Liver (tissue), 9 donors: ENCODE results near the gene AADACL4. TPM values are rescaled to one million over a fixed set of nuclear protein-coding genes. Genes with fewer than 3 reads are reported as not detected.

ENCODE experiments used
- DNase-seq: peaks from one replicate; pipeline ENCODE4 v3.0.0-alpha.2; 2017; ENCODE audit warnings: low spot score
- H3K27ac ChIP-seq, 2 donors: one replicate each; pipeline ENCODE4 v1.7.0; 2013; ENCODE audit warnings: inconsistent platforms in 2 of 2, low read length in 2 of 2, control low read depth in 1 of 2, low read depth in 1 of 2, mild to moderate bottlenecking in 1 of 2
- H3K27me3 ChIP-seq, 4 donors: one replicate each; pipeline versions ENCODE4 v1.6.1 to v1.7.0; 2013; ENCODE audit warnings: low read length in 3 of 4, inconsistent platforms in 1 of 4, mild to moderate bottlenecking in 1 of 4, moderate library complexity in 1 of 4; ENCODE audit not compliant: control insufficient read depth in 4 of 4, insufficient read depth in 4 of 4
- H3K36me3 ChIP-seq, 4 donors: one replicate each; pipeline versions ENCODE4 v1.6.1 to v1.7.0; 2013; ENCODE audit warnings: low read length in 3 of 4, mild to moderate bottlenecking in 3 of 4, low read depth in 1 of 4, moderate library complexity in 1 of 4; ENCODE audit not compliant: control insufficient read depth in 4 of 4, insufficient read depth in 3 of 4
- H3K4me1 ChIP-seq, 4 donors: one replicate each; pipeline versions ENCODE4 v1.6.1 to v1.7.0; 2013; ENCODE audit warnings: low read length in 3 of 4, mild to moderate bottlenecking in 3 of 4, moderate library complexity in 1 of 4; ENCODE audit not compliant: control insufficient read depth in 4 of 4, insufficient read depth in 4 of 4
- H3K4me3 ChIP-seq, 3 donors: one replicate each; pipeline versions ENCODE4 v1.6.1 to v1.7.0; 2013; ENCODE audit warnings: low read length in 3 of 3, control low read depth in 1 of 3, low read depth in 1 of 3, mild to moderate bottlenecking in 1 of 3
- H3K9ac ChIP-seq, 2 donors: one replicate each; pipeline ENCODE4 v1.7.0; 2013; ENCODE audit warnings: low read length in 2 of 2, mild to moderate bottlenecking in 2 of 2, moderate library complexity in 2 of 2, control low read depth in 1 of 2, low read depth in 1 of 2
- H3K9me3 ChIP-seq, 4 donors: one replicate each; pipeline versions ENCODE4 v1.6.1 to v1.7.0; 2013; ENCODE audit warnings: low read length in 3 of 4; ENCODE audit not compliant: control insufficient read depth in 4 of 4
- EGR1 ChIP-seq, 2 donors: IDR thresholded peaks; 2 replicates each; pipeline ENCODE4 v1.6.1; 2016 to 2018; ENCODE audit warnings: antibody characterized with exemption in 2 of 2, low read depth in 2 of 2
- FOXA1 ChIP-seq: IDR thresholded peaks from 2 replicates; pipeline ENCODE4 v1.6.1; 2016; ENCODE audit warnings: antibody characterized with exemption
- FOXA2 ChIP-seq: IDR thresholded peaks from 2 replicates; pipeline ENCODE4 v1.6.1; 2016; ENCODE audit warnings: antibody characterized with exemption
- GABPA ChIP-seq, 2 donors: IDR thresholded peaks in 1 of 2; conservative IDR thresholded peaks in 1 of 2; 2 replicates each; pipeline ENCODE4 v1.6.1; 2016; ENCODE audit warnings: antibody characterized with exemption in 2 of 2, mild to moderate bottlenecking in 1 of 2, moderate library complexity in 1 of 2
- HNF4A ChIP-seq, 2 donors: conservative IDR thresholded peaks; 2 replicates each; pipeline ENCODE4 v1.6.1; 2016; ENCODE audit warnings: antibody characterized with exemption in 2 of 2, mild to moderate bottlenecking in 2 of 2
- HNF4G ChIP-seq: IDR thresholded peaks from 2 replicates; pipeline ENCODE4 v1.6.1; 2016; ENCODE audit warnings: antibody characterized with exemption
- JUND ChIP-seq, 2 donors: IDR thresholded peaks; 2 replicates each; pipeline ENCODE4 v1.6.1; 2016; ENCODE audit warnings: antibody characterized with exemption in 2 of 2
- NR2F2 ChIP-seq: IDR thresholded peaks from 2 replicates; pipeline ENCODE4 v1.6.1; 2016; ENCODE audit warnings: antibody characterized with exemption
- RAD21 ChIP-seq, 2 donors: IDR thresholded peaks; 2 replicates each; pipeline ENCODE4 v1.6.1; 2016; ENCODE audit warnings: antibody characterized with exemption in 2 of 2, mild to moderate bottlenecking in 2 of 2
- RXRA ChIP-seq, 2 donors: IDR thresholded peaks; 2 replicates each; pipeline ENCODE4 v1.6.1; 2017 to 2018; ENCODE audit warnings: antibody characterized with exemption in 2 of 2, mild to moderate bottlenecking in 1 of 2
- SP1 ChIP-seq: IDR thresholded peaks from 2 replicates; pipeline ENCODE4 v1.6.1; 2018; ENCODE audit warnings: antibody characterized with exemption, mild to moderate bottlenecking
- TAF1 ChIP-seq: conservative IDR thresholded peaks from 2 replicates; pipeline ENCODE4 v1.6.1; 2016; ENCODE audit warnings: antibody characterized with exemption, mild to moderate bottlenecking
- YY1 ChIP-seq: IDR thresholded peaks from 2 replicates; pipeline ENCODE4 v1.6.1; 2016; ENCODE audit warnings: antibody characterized with exemption, mild to moderate bottlenecking
- WGBS: extraction: QIAGEN DNeasy Blood & Tissue Kit; methylation state at CpG from one replicate; pipeline ENCODE4 v1.1.7; 2013; 5-methylcytosine and 5-hydroxymethylcytosine counted together
- polyA plus RNA-seq, 2 donors: library from polyadenylated mRNA; stranded (reverse) in 1 of 2; unstranded in 1 of 2; fragments of 200-250 nt in 1 of 2; fragments of >200 nt in 1 of 2; fragmentation: Nextera tagmentation in 1 of 2; extraction: Ambion mirVana in 1 of 2; gene quantifications; one replicate each; pipeline versions ENCODE4 v1.2.1 to v1.2.3, GENCODE V29; 2013 to 2015
- total RNA-seq, 2 donors: library from RNA; depleted of rRNA; stranded (reverse); fragments of >200 nt; gene quantifications; one replicate each; pipeline ENCODE4 v1.2.3, GENCODE V29; 2014
- TF ChIP-seq, protein P1 (sequence below): IDR thresholded peaks from 2 replicates; pipeline ENCODE4 v1.6.1; 2016; ENCODE audit warnings: antibody characterized with exemption
- TF ChIP-seq, protein P2 (sequence below): IDR thresholded peaks from 2 replicates; pipeline ENCODE4 v1.6.1; 2016; ENCODE audit warnings: antibody characterized with exemption
- TF ChIP-seq, protein P3 (sequence below): IDR thresholded peaks from 2 replicates; pipeline ENCODE4 v1.6.1; 2016; ENCODE audit warnings: antibody characterized with exemption, mild to moderate bottlenecking
- TF ChIP-seq, protein P4 (sequence below): IDR thresholded peaks from 2 replicates; pipeline ENCODE4 v1.6.1; 2016; ENCODE audit warnings: antibody characterized with exemption
- TF ChIP-seq, protein P5 (sequence below): fragments of 150-350 bp; IDR thresholded peaks from 2 replicates; pipeline ENCODE4 v1.5.1; 2017; ENCODE audit warnings: improper control_type of control experiment, low read depth, low read length; ENCODE audit not compliant: missing input control
- donor health status: healthy.
- donor health status: healthy.
- donor health status: healthy.
- donor health status: healthy.
- donor health status: healthy.

The AADACL4 gene
- total and polyA plus RNA-seq, 4 donors, result not detected

DNA sequence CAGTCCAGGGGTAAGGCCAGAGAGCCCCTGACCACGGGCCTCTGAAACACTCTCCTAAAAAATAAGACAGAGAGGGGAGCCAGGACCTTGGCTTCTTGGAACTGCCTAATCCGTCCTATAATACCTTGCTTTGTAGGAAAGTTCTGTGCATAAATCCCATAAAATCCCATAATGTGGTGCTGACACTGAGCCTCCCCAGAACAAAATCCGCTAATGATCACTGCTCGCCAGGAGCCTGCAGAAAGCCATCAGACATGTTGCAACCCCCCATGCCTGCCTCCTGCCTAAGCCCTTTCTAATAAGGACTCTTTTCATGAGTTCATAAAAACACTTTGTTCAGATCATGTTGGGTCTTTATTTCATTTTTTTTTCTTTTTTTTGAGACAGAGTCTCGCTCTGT is 16.6 kb upstream of the AADACL4 start (continued):
- TF ChIP-seq, protein P1, sequence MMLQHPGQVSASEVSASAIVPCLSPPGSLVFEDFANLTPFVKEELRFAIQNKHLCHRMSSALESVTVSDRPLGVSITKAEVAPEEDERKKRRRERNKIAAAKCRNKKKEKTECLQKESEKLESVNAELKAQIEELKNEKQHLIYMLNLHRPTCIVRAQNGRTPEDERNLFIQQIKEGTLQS, result no peak

DNA sequence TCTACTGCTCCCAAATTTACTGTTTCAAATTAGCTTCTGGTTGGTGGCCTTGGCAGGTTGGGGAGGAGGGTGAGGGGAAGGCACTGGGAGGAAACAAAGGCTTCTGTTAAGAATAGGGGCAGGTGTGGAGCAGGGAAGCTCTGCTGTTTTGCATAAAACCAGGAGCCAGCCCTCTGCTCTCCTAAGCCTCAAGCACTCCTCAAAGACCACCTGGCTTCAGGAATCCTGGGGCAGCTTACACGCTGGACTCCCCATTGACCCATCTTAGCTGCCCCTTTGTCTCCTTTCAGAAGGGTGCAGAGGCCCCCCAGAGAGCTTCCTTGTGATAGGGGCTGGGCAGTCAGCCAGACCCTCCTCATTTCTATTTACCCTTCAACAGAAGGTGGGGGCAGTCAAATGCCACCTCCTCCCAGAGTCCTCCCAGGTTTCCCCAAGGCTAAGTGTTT is 14.4 kb upstream of the AADACL4 start:
- Histone ChIP-seq H3K4me3 (no peak overlapping the region), H3K9me3 (no peaks in the 10 kb centered on the region), H3K9ac (no peak overlapping the region), H3K4me1 (no peaks in the 10 kb centered on the region), H3K27ac (no peak overlapping the region), H3K36me3 (no peaks in the 10 kb centered on the region), H3K27me3 (no peaks in the 10 kb centered on the region)
- TF ChIP-seq RAD21 (IDR thresholded peaks at IDR 0.05) (no peak), NR2F2 (no peak), FOXA2 (no peak), FOXA1 (no peak), YY1 (no peak), GABPA (IDR thresholded peaks at IDR 0.05 in 1 of 2, conservative IDR thresholded peaks at IDR 0.05 in 1 of 2) (no peak), RXRA (IDR thresholded peaks at IDR 0.05) (no peak), HNF4A (conservative IDR thresholded peaks at IDR 0.05) (no peak), JUND (IDR thresholded peaks at IDR 0.05) (no peak), SP1 (no peak), TAF1 (no peak), EGR1 (IDR thresholded peaks at IDR 0.05; ENCODE audit: low read depth in 2 of 2) (no peak), HNF4G (no peak)
- TF ChIP-seq, protein P2, sequence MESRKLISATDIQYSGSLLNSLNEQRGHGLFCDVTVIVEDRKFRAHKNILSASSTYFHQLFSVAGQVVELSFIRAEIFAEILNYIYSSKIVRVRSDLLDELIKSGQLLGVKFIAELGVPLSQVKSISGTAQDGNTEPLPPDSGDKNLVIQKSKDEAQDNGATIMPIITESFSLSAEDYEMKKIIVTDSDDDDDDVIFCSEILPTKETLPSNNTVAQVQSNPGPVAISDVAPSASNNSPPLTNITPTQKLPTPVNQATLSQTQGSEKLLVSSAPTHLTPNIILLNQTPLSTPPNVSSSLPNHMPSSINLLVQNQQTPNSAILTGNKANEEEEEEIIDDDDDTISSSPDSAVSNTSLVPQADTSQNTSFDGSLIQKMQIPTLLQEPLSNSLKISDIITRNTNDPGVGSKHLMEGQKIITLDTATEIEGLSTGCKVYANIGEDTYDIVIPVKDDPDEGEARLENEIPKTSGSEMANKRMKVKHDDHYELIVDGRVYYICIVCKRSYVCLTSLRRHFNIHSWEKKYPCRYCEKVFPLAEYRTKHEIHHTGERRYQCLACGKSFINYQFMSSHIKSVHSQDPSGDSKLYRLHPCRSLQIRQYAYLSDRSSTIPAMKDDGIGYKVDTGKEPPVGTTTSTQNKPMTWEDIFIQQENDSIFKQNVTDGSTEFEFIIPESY, result no peak
- TF ChIP-seq, protein P3, sequence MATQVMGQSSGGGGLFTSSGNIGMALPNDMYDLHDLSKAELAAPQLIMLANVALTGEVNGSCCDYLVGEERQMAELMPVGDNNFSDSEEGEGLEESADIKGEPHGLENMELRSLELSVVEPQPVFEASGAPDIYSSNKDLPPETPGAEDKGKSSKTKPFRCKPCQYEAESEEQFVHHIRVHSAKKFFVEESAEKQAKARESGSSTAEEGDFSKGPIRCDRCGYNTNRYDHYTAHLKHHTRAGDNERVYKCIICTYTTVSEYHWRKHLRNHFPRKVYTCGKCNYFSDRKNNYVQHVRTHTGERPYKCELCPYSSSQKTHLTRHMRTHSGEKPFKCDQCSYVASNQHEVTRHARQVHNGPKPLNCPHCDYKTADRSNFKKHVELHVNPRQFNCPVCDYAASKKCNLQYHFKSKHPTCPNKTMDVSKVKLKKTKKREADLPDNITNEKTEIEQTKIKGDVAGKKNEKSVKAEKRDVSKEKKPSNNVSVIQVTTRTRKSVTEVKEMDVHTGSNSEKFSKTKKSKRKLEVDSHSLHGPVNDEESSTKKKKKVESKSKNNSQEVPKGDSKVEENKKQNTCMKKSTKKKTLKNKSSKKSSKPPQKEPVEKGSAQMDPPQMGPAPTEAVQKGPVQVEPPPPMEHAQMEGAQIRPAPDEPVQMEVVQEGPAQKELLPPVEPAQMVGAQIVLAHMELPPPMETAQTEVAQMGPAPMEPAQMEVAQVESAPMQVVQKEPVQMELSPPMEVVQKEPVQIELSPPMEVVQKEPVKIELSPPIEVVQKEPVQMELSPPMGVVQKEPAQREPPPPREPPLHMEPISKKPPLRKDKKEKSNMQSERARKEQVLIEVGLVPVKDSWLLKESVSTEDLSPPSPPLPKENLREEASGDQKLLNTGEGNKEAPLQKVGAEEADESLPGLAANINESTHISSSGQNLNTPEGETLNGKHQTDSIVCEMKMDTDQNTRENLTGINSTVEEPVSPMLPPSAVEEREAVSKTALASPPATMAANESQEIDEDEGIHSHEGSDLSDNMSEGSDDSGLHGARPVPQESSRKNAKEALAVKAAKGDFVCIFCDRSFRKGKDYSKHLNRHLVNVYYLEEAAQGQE, result no peak
- TF ChIP-seq, protein P1, result no peak
- TF ChIP-seq, protein P4, sequence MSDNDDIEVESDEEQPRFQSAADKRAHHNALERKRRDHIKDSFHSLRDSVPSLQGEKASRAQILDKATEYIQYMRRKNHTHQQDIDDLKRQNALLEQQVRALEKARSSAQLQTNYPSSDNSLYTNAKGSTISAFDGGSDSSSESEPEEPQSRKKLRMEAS, result no peak
- TF ChIP-seq, protein P5, sequence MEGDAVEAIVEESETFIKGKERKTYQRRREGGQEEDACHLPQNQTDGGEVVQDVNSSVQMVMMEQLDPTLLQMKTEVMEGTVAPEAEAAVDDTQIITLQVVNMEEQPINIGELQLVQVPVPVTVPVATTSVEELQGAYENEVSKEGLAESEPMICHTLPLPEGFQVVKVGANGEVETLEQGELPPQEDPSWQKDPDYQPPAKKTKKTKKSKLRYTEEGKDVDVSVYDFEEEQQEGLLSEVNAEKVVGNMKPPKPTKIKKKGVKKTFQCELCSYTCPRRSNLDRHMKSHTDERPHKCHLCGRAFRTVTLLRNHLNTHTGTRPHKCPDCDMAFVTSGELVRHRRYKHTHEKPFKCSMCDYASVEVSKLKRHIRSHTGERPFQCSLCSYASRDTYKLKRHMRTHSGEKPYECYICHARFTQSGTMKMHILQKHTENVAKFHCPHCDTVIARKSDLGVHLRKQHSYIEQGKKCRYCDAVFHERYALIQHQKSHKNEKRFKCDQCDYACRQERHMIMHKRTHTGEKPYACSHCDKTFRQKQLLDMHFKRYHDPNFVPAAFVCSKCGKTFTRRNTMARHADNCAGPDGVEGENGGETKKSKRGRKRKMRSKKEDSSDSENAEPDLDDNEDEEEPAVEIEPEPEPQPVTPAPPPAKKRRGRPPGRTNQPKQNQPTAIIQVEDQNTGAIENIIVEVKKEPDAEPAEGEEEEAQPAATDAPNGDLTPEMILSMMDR, result no peak
- no peak for DNase-seq
- 71% methylated on average over 1 of the region's 1 CpG for WGBS
